Measurements from ENCODE around the gene PDGFC.

Gene PDGFC

GRCh38 chr4:156778093-156778492, 193.5 kb downstream of the PDGFC start:
- TF ChIP-seq CTCF (IDR thresholded peaks at IDR 0.05; ENCODE audit: extremely low read depth, insufficient read depth, missing control alignments): no peak
- DNase-seq (ENCODE audit: low spot score): no peak
- in situ Hi-C loops (cut with MboI; ENCODE audit: low pct_unique_long_range_greater_than_20kb, low sequenced_read_pairs, unreplicated experiment): no loop called here

DNA sequence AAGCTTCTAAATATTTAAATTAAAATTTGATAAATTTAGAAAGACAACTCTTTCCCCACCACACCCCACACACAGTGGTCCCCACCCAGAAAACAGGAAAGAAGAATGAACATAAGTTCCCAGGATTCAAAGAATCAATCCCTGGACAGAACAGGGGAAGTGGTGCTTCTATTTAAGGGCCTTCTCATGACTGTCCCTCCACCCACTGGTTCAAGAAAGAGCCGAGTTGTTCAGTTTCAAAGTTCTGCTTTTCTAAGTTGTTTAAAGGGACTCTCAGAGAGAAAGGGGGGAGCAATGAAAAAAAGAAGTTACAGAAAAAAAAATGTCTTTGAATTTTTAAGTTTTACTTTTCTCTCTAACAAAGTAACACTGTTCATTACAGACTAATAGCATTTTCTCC, 195.8 kb downstream of the PDGFC start:
- in situ Hi-C loops (cut with MboI; ENCODE audit: low pct_unique_long_range_greater_than_20kb, low sequenced_read_pairs, unreplicated experiment): no loop called here
- DNase-seq (ENCODE audit: low spot score): no peak

DNA sequence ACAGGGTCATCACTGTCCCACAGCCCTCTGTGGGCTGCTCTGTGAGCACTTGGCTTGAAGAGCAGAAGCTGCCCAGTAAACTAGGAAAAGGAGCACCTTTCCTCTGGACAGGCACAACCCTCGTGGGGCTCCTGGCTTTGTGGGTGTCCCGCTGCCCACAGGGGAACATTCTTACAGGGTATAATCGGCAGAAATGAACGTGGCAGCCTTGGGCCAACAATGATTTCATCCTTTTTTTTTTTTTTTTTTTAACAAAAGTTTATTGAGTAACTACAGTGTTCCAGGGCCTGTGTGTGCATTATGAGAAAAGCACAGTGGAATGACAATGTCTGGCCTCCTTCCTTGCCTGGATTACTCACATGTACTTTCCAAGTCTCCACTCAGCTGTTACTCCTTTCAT, 197.2 kb downstream of the PDGFC start:
- TF ChIP-seq CTCF (IDR thresholded peaks at IDR 0.05; ENCODE audit: extremely low read depth, insufficient read depth, missing control alignments): no peak
- no peak for DNase-seq (ENCODE audit: low spot score)
- in situ Hi-C loops (cut with MboI; ENCODE audit: low pct_unique_long_range_greater_than_20kb, low sequenced_read_pairs, unreplicated experiment): no loop called here

More for the DNA sequence above, 195.8 kb downstream of the PDGFC start:
- no peak for TF ChIP-seq CTCF (IDR thresholded peaks at IDR 0.05; ENCODE audit: extremely low read depth, insufficient read depth, missing control alignments)

DNA sequence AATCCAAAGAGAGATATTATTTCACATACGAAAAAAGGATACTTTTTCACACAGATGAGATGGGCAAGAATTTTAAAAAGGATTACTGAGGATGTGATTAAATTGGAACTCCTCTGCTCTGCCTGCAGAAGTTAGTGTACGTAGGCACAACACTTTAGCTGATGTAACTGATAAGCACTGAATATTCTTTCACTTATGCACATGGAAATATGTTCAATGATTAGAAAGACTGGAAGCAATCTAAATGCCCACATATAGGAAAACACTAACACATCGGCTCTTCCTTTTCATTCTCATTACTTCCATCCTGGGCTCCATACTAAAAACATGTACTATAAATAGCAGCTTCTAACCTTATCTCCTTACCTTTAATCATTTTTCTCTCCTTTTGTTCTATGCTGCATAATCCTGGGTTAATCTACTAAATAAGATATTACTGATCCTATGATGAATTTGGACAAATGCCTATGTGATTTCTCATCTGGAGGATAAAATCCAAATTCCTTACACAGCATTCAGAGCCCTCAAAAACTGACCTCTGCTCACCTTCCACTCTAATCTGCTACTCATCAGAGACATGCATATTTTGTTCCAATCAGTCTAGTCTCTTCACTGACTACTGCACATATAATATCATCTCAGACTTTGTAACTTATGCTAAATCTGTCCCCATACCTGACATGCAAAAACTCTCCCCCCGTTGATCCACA, 197.8 kb downstream of the PDGFC start:
- TF ChIP-seq CTCF (IDR thresholded peaks at IDR 0.05; ENCODE audit: extremely low read depth, insufficient read depth, missing control alignments): no peak
- in situ Hi-C loops (cut with MboI; ENCODE audit: low pct_unique_long_range_greater_than_20kb, low sequenced_read_pairs, unreplicated experiment): no loop called here
- DNase-seq (ENCODE audit: low spot score): no peak

DNA sequence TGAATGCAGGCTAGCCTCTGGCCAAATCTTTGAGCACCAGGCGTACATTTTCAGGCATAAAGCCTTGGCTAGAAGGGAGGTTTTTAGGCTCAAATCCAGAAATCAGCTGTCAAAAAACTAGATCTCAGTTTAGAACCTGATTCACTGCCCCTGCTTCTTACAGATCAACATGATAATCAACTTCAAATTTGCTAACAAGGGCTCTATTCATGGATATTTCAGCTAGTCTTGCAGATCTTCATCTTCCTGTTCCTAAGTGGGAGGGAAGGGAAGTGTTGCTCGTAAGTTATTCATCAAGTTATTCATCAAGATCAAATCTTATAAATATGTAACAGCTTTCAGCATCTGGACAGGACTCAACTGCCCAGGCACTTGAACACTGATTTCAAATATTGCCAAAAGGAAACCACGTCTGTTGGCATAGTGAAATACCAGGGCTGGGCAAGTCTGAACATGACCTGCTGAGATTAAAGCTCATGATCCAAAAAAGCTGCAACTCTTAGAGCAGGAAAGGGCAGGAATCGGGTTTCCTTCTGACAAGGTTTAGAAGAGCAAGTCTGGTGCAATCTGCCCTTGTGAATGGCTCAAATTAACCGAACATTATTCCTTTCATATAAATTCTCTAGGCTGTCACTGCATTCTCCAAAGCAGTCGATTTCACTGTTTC, 200.3 kb downstream of the PDGFC start:
- TF ChIP-seq CTCF (IDR thresholded peaks at IDR 0.05; ENCODE audit: extremely low read depth, insufficient read depth, missing control alignments): no peak
- DNase-seq (ENCODE audit: low spot score): no peak
- in situ Hi-C loops (cut with MboI; ENCODE audit: low pct_unique_long_range_greater_than_20kb, low sequenced_read_pairs, unreplicated experiment): no loop called here

GRCh38 chr4:156770140-156770539, 201.5 kb downstream of the PDGFC start:
- in situ Hi-C loops (cut with MboI; ENCODE audit: low pct_unique_long_range_greater_than_20kb, low sequenced_read_pairs, unreplicated experiment): no loop called here

More at GRCh38 chr4:156770140-156770539, 201.5 kb downstream of the PDGFC start:
- no peak for DNase-seq (ENCODE audit: low spot score)
- no peak for TF ChIP-seq CTCF (IDR thresholded peaks at IDR 0.05; ENCODE audit: extremely low read depth, insufficient read depth, missing control alignments)
